ENCODE measurements around the gene PIERCE2.
"Not testable (repeated sequence)": the region's sequence is repeated elsewhere in the genome, so short reads cannot be mapped to it uniquely, and the experiment has no call there.

Gene PIERCE2

GRCh38 chr15:55434989-55435825 is 26.9 kb downstream of the PIERCE2 start:
- DNase-seq (ENCODE audit: low read depth in 2 of 2), result no peak

DNA sequence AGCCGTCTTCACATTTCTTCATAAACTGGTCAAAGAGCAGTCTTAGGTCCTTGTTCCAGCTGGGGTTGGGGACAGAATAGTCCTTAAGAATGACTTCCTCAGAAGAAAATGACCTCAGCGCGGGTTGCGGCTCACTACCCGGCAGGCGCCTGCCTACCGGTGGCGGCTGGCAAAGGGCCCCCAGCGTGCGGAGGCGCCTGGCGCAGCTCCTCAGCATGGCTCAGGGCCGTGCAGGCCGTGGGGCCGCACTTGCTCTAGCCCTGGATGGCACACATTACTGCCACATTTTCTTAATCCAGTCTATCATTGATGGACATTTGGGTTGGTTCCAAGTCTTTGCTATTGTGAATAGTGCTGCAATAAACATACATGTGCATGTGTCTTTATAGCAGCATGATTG is 34.8 kb downstream of the PIERCE2 start:
- not testable (repeated sequence) for DNase-seq (ENCODE audit: low read depth in 2 of 2)

DNA sequence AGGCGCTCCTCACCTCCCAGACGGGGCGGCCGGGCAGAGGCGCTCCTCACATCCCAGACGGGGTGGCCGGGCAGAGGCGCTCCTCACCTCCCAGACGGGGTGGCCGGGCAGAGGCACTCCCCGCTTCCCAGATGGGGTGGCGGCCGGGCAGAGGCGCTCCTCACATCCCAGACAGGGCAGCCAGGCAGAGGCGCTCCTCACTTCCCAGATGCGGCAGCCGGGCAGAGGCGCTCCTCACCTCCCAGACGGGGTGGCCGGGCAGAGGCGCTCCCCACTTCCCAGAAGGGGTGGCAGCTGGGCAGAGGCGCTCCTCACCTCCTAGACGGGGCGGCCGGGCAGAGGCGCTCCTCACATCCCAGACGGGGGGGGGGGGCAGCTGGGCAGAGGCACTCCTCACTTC is 37.6 kb downstream of the PIERCE2 start:
- not testable (repeated sequence) for DNase-seq (ENCODE audit: low read depth in 2 of 2)

DNA sequence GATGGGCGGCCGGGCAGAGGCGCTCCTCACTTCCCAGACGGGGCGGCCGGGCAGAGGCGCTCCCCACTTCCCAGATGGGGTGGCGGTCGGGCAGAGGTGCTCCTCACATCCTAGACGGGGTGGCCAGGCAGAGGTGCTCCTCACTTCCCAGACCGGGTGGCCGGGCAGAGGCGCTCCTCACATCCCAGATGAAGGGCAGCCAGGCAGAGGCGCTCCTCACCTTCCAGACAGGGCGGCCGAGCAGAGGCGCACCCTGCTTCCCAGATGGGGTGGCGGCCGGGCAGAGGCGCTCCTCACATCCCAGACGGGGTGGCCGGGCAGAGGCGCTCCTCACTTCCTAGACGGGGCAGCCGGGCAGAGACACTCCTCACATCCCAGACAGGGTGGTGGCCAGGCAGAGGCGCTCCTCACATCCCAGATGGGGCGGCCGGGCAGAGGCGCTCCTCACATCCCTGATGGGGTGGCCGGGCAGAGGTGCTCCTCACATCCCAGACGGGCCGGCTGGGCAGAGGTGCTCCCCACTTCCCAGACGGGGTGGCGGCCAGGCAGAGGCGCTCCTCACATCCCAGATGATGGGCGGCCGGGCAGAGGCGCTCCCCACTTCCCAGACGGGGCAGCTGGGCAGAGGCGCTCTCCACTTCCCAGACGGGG is 38.2 kb downstream of the PIERCE2 start:
- DNase-seq (ENCODE audit: low read depth in 2 of 2), result not testable (repeated sequence)

DNA sequence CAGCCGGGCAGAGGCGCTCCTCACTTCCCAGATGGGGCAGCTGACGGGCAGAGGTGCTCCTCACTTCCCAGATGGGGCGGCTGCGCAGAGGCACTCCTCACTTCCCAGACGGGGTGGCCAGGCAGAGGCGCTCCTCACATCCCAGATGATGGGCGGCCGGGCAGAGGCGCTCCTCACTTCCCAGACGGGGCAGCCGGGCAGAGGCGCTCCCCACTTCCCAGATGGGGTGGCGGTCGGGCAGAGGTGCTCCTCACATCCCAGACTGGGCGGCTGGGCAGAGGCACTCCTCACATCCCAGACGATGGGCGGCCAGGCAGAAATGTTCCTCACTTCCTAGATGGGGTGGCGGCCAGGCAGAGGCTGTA is 38.7 kb downstream of the PIERCE2 start:
- not testable (repeated sequence) for DNase-seq (ENCODE audit: low read depth in 2 of 2)

DNA sequence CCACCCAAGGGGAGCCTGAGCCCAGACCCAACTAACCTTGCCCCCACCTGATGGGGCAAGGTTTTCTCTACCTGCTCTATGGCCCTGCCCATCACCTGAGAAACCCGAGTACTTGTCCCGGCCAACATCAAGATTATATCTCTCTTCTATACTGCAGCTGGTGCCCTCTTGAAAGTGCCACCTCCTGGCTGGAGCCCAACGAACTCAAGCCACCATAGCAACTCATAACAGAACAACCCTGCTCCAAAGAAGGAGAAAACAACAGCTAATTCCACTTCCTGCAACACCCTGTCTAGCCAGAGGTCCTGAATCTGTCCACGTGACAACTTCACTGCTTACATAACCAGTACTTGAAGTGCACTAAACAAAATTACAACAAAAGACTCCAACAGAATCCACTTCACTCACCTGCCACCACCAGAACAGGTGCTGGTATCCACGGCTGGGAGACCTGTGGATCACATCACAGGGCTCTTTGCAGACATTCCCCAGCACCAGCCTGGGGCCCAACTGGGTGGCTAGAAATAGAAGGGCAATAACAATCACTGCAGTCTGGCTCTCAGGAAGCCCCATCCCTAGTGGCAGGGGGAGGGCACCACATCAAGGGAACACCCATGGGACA is 49.2 kb downstream of the PIERCE2 start:
- DNase-seq (ENCODE audit: low read depth in 2 of 2), result no peak

- no peak for DNase-seq (ENCODE audit: low read depth in 2 of 2)
Observed at GRCh38 chr15:55461447-55461846, 53.2 kb downstream of the PIERCE2 start.

DNA sequence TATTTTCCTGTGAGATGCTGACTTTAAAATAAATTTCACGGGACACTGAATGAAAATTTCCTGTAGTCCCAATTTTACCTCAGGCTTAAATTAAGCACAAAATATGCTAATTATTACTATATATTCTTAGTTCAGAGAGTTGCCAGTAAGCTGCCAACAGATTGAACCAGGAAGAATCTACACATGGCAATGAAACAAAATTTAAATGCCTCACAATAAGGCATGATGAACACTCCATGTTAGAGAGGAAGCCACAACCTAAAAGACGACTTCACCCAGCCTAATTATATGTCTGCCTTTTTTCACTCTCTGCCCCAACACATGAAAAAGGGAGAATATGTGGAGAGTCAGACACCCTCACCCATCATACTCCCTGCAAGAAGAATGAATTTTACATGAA is 60.0 kb downstream of the PIERCE2 start:
- no peak for DNase-seq (ENCODE audit: low read depth in 2 of 2)

Data from stimulated activated CD8-positive, alpha-beta memory T cell treated with anti-CD3 and anti-CD28 coated beads, Interleukin-2, amount 100 ng/mL, for 1 hour (primary cell).